Caco-2 (cell line): ENCODE results near the gene KLHDC10. TPM values are rescaled to one million over a fixed set of nuclear protein-coding genes. Genes with fewer than 3 reads are reported as not detected.

Experiments used
- BruUV-seq: library from RNA; stranded (reverse); fragments of 400-500 nt; replicated peaks from 2 replicates; lab custom pipeline; 2021; lab: Mats Ljungman, UMichigan
- CTCF ChIA-PET: fragments of 300-600 bp; sonication (Branson Sonifier 250); formaldehyde crosslinking; loops from one replicate; lab custom pipeline; 2022; ENCODE audit warnings: antibody characterized with exemption; lab: Charles Lee
- POLR2A ChIA-PET: fragments of 300-600 bp; sonication (Branson Sonifier 250); formaldehyde crosslinking; loops from one replicate; lab custom pipeline; 2022; ENCODE audit warnings: antibody characterized with exemption; lab: Charles Lee
- DNase-seq, 2 experiments: peaks; one replicate each; pipeline versions ENCODE4 v3.0.0 to v3.0.0-alpha.2; 2020 to 2022
- H3K27me3 ChIP-seq: replicated peaks from 2 replicates; pipeline ENCODE4 v1.6.0; 2011; ENCODE audit warnings: low read length; ENCODE audit not compliant: control insufficient read depth, insufficient read depth
- H3K36me3 ChIP-seq: 2 replicates; pipeline ENCODE4 v1.5.1; 2011; ENCODE audit warnings: low read length; ENCODE audit not compliant: control insufficient read depth, insufficient read depth
- H3K4me1 ChIP-seq: fragments of 250-450 bp; sonication (Bioruptor Pico); 2 replicates; pipeline ENCODE4 v1.5.1; 2020; ENCODE audit warnings: mild to moderate bottlenecking
- H3K4me3 ChIP-seq: 2 replicates; pipeline ENCODE4 v1.5.1; 2011; ENCODE audit warnings: low read depth, mild to moderate bottlenecking, control low read depth, low read length
- H3K9me3 ChIP-seq: fragments of 250-450 bp; sonication (Bioruptor Pico); 2 replicates; pipeline ENCODE4 v1.5.1; 2020; ENCODE audit warnings: mild to moderate bottlenecking, moderate library complexity
- H3K27ac Mint-ChIP-seq: one replicate; pipeline ENCODE4 v1.8.0; 2022; ENCODE audit warnings: mixed read lengths; ENCODE audit not compliant: unreplicated experiment
- H3K27me3 Mint-ChIP-seq: one replicate; pipeline ENCODE4 v1.8.0; 2022; ENCODE audit warnings: mixed read lengths; ENCODE audit not compliant: insufficient read depth, unreplicated experiment
- H3K36me3 Mint-ChIP-seq: one replicate; pipeline ENCODE4 v1.8.0; 2022; ENCODE audit warnings: mild to moderate bottlenecking, mixed read lengths; ENCODE audit not compliant: insufficient read depth, unreplicated experiment
- H3K4me1 Mint-ChIP-seq: one replicate; pipeline ENCODE4 v1.8.0; 2022; ENCODE audit warnings: low read depth, mixed read lengths; ENCODE audit not compliant: unreplicated experiment
- H3K4me3 Mint-ChIP-seq: one replicate; pipeline ENCODE4 v1.8.0; 2022; ENCODE audit warnings: mild to moderate bottlenecking, moderate library complexity, mixed read lengths; ENCODE audit not compliant: unreplicated experiment
- H3K9me3 Mint-ChIP-seq: one replicate; pipeline ENCODE4 v1.8.0; 2022; ENCODE audit warnings: mixed read lengths; ENCODE audit not compliant: unreplicated experiment
- CTCF ChIP-seq, 2 experiments: fragments of 200-600 bp in 1 of 2; IDR thresholded peaks; 1 replicate in 1 of 2; 2 replicates in 1 of 2; pipeline versions ENCODE4 v1.5.1 to v1.8.0; 2011 to 2022; ENCODE audit warnings: antibody characterized with exemption in 1 of 2, control low read depth in 1 of 2, inconsistent platforms in 1 of 2, low read depth in 1 of 2, low read length in 1 of 2, mild to moderate bottlenecking in 1 of 2, moderate library complexity in 1 of 2; ENCODE audit not compliant: insufficient read depth in 1 of 2, severe bottlenecking in 1 of 2, unreplicated experiment in 1 of 2
- intact Hi-C: fragments of 100-400 bp; cut with micrococcal nuclease; formaldehyde crosslinking; loops from one replicate; pipeline ENCODE4 v1.10.0; 2022; ENCODE audit not compliant: unreplicated experiment
- total RNA-seq: library from RNA; stranded (reverse); gene quantifications from 2 replicates; pipeline ENCODE4 v1.2.3, GENCODE V29; 2022

Gene KLHDC10
- total RNA-seq, 1 experiment from 2014 or later = 22.3 TPM

GRCh38 chr7:130107949-130108674 is 37.8 kb downstream of the KLHDC10 start:
- Histone ChIP-seq H3K4me3 (no peak overlapping the region), H3K9me3 (no peaks in the 10 kb centered on the region), H3K27me3 (no peaks in the 10 kb centered on the region), H3K4me1 (no peaks in the 10 kb centered on the region), H3K36me3 (no peaks in the 10 kb centered on the region)
- no peak overlapping the region for H3K4me3 Mint-ChIP-seq
- H3K9me3 Mint-ChIP-seq = no peaks in the 10 kb centered on the region
- no peaks in the 10 kb centered on the region for H3K36me3 Mint-ChIP-seq
- ChIA-PET CTCF (no interaction called here), POLR2A (no interaction called here)
- H3K27ac Mint-ChIP-seq = no peak overlapping the region
- no peak for TF ChIP-seq CTCF (IDR thresholded peaks at IDR 0.05; ENCODE audit: insufficient read depth in 1 of 2, low read depth in 1 of 2, low read length in 1 of 2, severe bottlenecking in 1 of 2, unreplicated experiment in 1 of 2)
- H3K4me1 Mint-ChIP-seq = no peaks in the 10 kb centered on the region
- intact Hi-C loops = no loop called here
- no peak for DNase-seq
- BruUV-seq = no TSS peak
- no peaks in the 10 kb centered on the region for H3K27me3 Mint-ChIP-seq

- Mint-ChIP-seq H3K36me3 (no peaks in the 10 kb centered on the region), H3K9me3 (no peaks in the 10 kb centered on the region), H3K27me3 (no peaks in the 10 kb centered on the region), H3K4me1 (peaks cover 4% of the 10 kb centered on the region), H3K4me3 (no peak overlapping the region), H3K27ac (no peak overlapping the region)
- Histone ChIP-seq H3K36me3 (no peaks in the 10 kb centered on the region), H3K9me3 (no peaks in the 10 kb centered on the region), H3K4me1 (peaks cover 5% of the 10 kb centered on the region), H3K27me3 (no peaks in the 10 kb centered on the region), H3K4me3 (no peak overlapping the region)
- CTCF ChIA-PET = no interaction called here
- POLR2A ChIA-PET = no interaction called here
- no TSS peak for BruUV-seq
- intact Hi-C loops = no loop called here
- TF ChIP-seq CTCF (IDR thresholded peaks at IDR 0.05; ENCODE audit: insufficient read depth in 1 of 2, low read depth in 1 of 2, low read length in 1 of 2, severe bottlenecking in 1 of 2, unreplicated experiment in 1 of 2) = no peak
- no peak for DNase-seq
Measured at GRCh38 chr7:130108809-130109208, 38.5 kb downstream of the KLHDC10 start.

- Mint-ChIP-seq H3K4me3 (no peak overlapping the region), H3K9me3 (no peaks in the 10 kb centered on the region), H3K27me3 (no peaks in the 10 kb centered on the region), H3K27ac (no peak overlapping the region), H3K4me1 (peaks cover 15% of the 10 kb centered on the region), H3K36me3 (no peaks in the 10 kb centered on the region)
- ChIA-PET POLR2A (no interaction called here), CTCF (no interaction called here)
- no peak for TF ChIP-seq CTCF (IDR thresholded peaks at IDR 0.05; ENCODE audit: insufficient read depth in 1 of 2, low read depth in 1 of 2, low read length in 1 of 2, severe bottlenecking in 1 of 2, unreplicated experiment in 1 of 2)
- no TSS peak for BruUV-seq
- DNase-seq = no peak
- H3K36me3 ChIP-seq = no peaks in the 10 kb centered on the region
- no peaks in the 10 kb centered on the region for H3K27me3 ChIP-seq
- no peak overlapping the region for H3K4me3 ChIP-seq
- intact Hi-C loops = no loop called here
- peaks cover 17% of the 10 kb centered on the region for H3K4me1 ChIP-seq
- H3K9me3 ChIP-seq = no peaks in the 10 kb centered on the region
Measured at GRCh38 chr7:130112093-130112492, 41.8 kb downstream of the KLHDC10 start.
